Fibroblast of villous mesenchyme (primary cell): ENCODE data around the gene TRPV3. TPM values are rescaled to one million over a fixed set of nuclear protein-coding genes. Genes with fewer than 3 reads are reported as not detected.
"Not testable (repeated sequence)": the region's sequence is repeated elsewhere in the genome, so short reads cannot be mapped to it uniquely, and the experiment has no call there.

Experiments used
- DNase-seq: peaks from one replicate; pipeline ENCODE4 v3.0.0-alpha.2; 2010; ENCODE audit warnings: low read depth
- H3K4me3 ChIP-seq: 2 replicates; pipeline ENCODE4 v1.5.1; 2011; ENCODE audit warnings: low read depth, mild to moderate bottlenecking, low read length
- CTCF ChIP-seq: IDR thresholded peaks from 2 replicates; pipeline ENCODE4 v1.5.1; 2012; ENCODE audit warnings: low read depth, mild to moderate bottlenecking, low read length; ENCODE audit not compliant: insufficient read depth
- total RNA-seq: library from RNA; depleted of rRNA; stranded (reverse); fragments of >200 nt; gene quantifications from 2 replicates; pipeline ENCODE4 v1.2.3, GENCODE V29; 2012

The TRPV3 gene
- total RNA-seq, 1 donor, result 0.43 TPM

- no peak for DNase-seq
- no peak for TF ChIP-seq CTCF
- no peak overlapping the region for H3K4me3 ChIP-seq
Measured at GRCh38 chr17:3527468-3527867, 30.1 kb downstream of the TRPV3 start.

DNA sequence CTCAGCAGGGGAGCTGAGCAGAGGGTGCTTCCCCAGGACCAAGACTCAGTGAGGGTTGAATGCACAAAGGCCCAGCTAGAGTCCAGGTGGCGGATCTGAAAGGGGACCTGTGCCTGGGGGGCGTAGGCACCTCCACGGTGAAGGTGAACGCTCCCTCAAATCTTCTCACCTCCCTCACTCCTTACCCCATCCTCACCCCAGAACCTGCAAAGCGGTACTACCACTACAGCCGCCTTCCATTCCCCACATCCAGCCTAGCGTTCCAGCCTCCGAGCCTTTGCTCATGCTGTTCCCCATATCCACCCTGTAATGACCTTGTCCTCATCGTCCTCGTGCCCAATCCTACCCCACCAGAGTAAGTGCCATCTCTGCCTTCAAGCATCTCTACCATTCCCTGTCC is 30.6 kb downstream of the TRPV3 start:
- no peak for DNase-seq
- H3K4me3 ChIP-seq, result no peak overlapping the region
- TF ChIP-seq CTCF, result no peak

DNA sequence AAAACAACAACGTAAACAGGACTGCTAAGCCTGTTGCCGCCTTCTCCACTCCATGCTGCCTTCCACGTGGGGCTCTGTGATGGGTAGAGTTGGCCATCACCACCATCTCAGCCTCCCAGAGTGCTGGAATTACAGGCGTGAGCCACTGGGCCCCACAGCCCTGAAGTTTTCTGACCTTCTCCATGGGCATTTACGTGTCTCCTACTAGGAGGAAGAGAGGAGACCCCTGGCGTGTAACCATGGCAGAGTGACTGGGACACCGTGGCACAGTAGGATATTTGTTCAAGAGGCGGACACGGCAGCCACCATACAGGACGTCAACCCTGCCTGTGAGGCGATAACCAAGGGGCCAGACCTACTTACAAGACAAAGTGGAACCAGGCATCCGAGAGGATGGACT is 31.1 kb downstream of the TRPV3 start:
- no peak for DNase-seq
- no peak for TF ChIP-seq CTCF
- no peak overlapping the region for H3K4me3 ChIP-seq

- H3K4me3 ChIP-seq, result no peak overlapping the region
- no peak for TF ChIP-seq CTCF
- no peak for DNase-seq
Measured at GRCh38 chr17:3524024-3524423, 33.6 kb downstream of the TRPV3 start.

- DNase-seq, H3K4me3 ChIP-seq: not testable (repeated sequence)
Measured at GRCh38 chr17:3519472-3519871, 38.1 kb downstream of the TRPV3 start.

DNA sequence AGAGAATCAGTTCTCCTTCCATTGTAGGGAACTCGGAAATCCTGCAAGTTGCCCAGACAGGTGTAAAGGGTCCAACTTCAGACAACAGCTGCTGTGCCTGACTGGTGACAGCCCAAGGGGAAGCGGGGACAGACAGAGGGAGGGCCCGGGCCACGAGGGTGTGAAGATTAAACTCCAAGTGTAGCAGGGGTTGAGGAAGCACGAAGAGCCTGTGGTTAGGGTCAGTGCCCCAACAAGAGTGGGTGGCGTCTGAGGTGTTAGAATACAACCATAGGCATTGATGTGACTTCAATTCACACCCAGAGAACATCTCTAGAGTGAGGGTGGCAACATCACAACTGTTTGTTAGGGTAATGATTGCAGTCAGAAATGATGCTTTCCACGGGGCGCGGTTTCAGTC is 42.7 kb downstream of the TRPV3 start:
- TF ChIP-seq CTCF, result no peak
- H3K4me3 ChIP-seq, result no peak overlapping the region

DNA sequence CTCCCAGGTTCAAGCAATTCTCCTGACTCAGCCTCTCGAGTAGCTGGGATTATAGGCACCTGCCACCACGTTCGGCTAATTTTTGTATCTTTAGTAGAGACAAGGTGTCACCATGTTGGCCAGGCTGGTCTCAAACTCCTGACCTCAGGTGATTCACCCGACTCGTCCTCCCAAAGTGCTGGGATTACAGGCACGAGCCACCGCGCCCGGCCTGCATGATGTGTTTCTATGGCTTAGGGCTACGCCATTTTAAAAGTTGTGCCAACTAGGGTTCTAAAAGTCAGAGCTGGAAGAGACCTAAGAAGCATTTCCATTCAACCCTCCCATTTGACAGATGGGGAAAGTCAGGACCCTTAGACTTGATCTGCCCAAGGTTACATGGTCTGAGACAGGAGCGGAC is 43.4 kb downstream of the TRPV3 start:
- H3K4me3 ChIP-seq, DNase-seq: not testable (repeated sequence)

More for the DNA sequence above, 42.7 kb downstream of the TRPV3 start:
- no peak for DNase-seq

DNA sequence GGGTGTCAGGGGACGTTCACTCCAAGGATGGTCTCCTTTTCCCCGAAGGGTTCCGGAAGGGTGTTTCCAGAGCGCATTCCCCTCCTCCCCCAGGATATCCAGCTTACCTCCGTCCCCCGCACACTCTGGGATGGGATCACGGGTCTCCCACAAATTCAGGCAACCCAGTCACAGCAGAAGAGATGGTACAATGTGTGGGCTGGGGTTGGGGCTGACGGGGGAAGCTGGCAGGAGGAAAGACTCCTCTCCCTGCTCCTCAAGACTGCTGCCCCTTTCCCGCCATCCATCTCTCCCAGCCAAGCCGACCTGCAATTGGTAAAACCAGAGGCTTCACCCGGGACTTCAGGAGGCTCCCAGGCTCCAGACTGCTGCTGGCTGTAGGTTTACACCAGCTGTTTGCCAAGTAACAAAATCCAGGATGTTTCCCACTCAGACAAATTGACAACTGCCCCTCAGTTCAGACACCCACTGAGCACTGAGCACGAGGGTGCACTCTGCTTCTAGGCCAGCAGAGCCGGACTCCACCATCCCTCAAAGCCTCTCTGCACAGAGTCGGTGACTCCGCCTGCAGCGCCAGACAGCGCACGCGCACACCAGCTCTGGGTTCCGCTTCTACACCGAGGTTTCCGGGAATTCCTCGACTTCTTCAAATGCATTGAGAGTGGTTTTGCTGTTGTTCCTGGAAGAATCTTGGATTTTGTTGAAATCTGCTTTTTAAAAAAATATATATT is 44.1 kb downstream of the TRPV3 start:
- DNase-seq, result peak; percentile 32

More for the DNA sequence above, 44.1 kb downstream of the TRPV3 start:
- peak overlapping the region; percentile 43 for H3K4me3 ChIP-seq
- no peak for TF ChIP-seq CTCF
